H1 (cell line): ENCODE results near the gene PPFIA4. TPM values are rescaled to one million over a fixed set of nuclear protein-coding genes. Genes with fewer than 3 reads are reported as not detected.

ENCODE experiments used
- CTCF ChIA-PET: fragments of 300-600 bp; sonication (Branson Sonifier 250); formaldehyde crosslinking; loops from one replicate; lab custom pipeline; 2021; ENCODE audit not compliant: partially characterized antibody; lab: Charles Lee
- POLR2A ChIA-PET: fragments of 300-600 bp; sonication (Branson Sonifier 250); formaldehyde crosslinking; loops from one replicate; lab custom pipeline; 2021; ENCODE audit warnings: inconsistent platforms; ENCODE audit not compliant: partially characterized antibody; lab: Charles Lee
- DNase-seq, 2 experiments: peaks; one replicate each; pipeline versions ENCODE4 v3.0.0 to v3.0.0-alpha.2; 2010 to 2022; ENCODE audit warnings: low spot score in 2 of 2, low read depth in 1 of 2, mixed read lengths in 1 of 2
- FAIRE-seq: peaks from 2 replicates; lab custom pipeline; 2011; peaks lifted over from hg19 to GRCh38; lab: Jason Lieb, UNC
- H2AFZ ChIP-seq: 2 replicates; pipeline ENCODE4 v1.8.1; 2012; ENCODE audit warnings: low read length, inconsistent platforms
- H2AK5ac ChIP-seq: 2 replicates; pipeline ENCODE4 v1.6.1; 2013; ENCODE audit warnings: low read depth, low read length
- H2BK120ac ChIP-seq: replicated peaks from 2 replicates; pipeline ENCODE3; 2013; ENCODE audit warnings: low read depth, low read length, inconsistent platforms
- H2BK12ac ChIP-seq: 2 replicates; pipeline ENCODE4 v1.6.1; 2013; ENCODE audit warnings: low read depth, low read length
- H2BK15ac ChIP-seq: 2 replicates; pipeline ENCODE4 v1.6.1; 2013; ENCODE audit warnings: low read length
- H2BK20ac ChIP-seq: 2 replicates; pipeline ENCODE4 v1.6.1; 2013; ENCODE audit warnings: low read length
- H2BK5ac ChIP-seq: 2 replicates; pipeline ENCODE4 v1.6.1; 2013; ENCODE audit warnings: low read depth, low read length
- H3K14ac ChIP-seq: 2 replicates; pipeline ENCODE4 v1.6.1; 2013; ENCODE audit warnings: inconsistent platforms; ENCODE audit not compliant: insufficient read length
- H3K18ac ChIP-seq: 2 replicates; pipeline ENCODE4 v1.6.1; 2013; ENCODE audit warnings: low read length; ENCODE audit errors: extremely low read depth
- H3K23ac ChIP-seq: 2 replicates; pipeline ENCODE4 v1.6.1; 2013; ENCODE audit warnings: inconsistent platforms; ENCODE audit not compliant: insufficient read length
- H3K23me2 ChIP-seq: 2 replicates; pipeline ENCODE4 v1.6.1; 2013; ENCODE audit warnings: low read depth, low read length
- H3K27ac ChIP-seq: 2 replicates; pipeline ENCODE4 v1.6.1; 2011; ENCODE audit warnings: low read depth, low read length, inconsistent platforms
- H3K27me3 ChIP-seq, 4 experiments: replicated peaks in 1 of 4; 1 replicate in 1 of 4; 2 replicates in 3 of 4; pipeline versions ENCODE4 v1.6.1 to v1.8.1; 2011 to 2013; ENCODE audit warnings: low read length in 3 of 4, mild to moderate bottlenecking in 3 of 4, inconsistent platforms in 2 of 4, mixed read lengths in 2 of 4, moderate library complexity in 1 of 4; ENCODE audit not compliant: control insufficient read depth in 3 of 4, insufficient read depth in 3 of 4; ENCODE audit errors: extremely low read depth in 1 of 4
- H3K36me3 ChIP-seq, 4 experiments: 2 replicates each; pipeline versions ENCODE4 v1.6.1 to v1.8.1; 2011 to 2013; ENCODE audit warnings: mild to moderate bottlenecking in 4 of 4, low read length in 3 of 4, moderate library complexity in 2 of 4, control low read depth in 1 of 4, inconsistent platforms in 1 of 4; ENCODE audit not compliant: insufficient read depth in 4 of 4, control insufficient read depth in 2 of 4
- H3K4ac ChIP-seq: replicated peaks from 2 replicates; pipeline ENCODE3; 2013; ENCODE audit warnings: low read length, low read depth, mixed read lengths, inconsistent platforms; ENCODE audit not compliant: insufficient read length
- H3K4me1 ChIP-seq, 4 experiments: replicated peaks in 1 of 4; 1 replicate in 1 of 4; 2 replicates in 3 of 4; pipeline versions ENCODE4 v1.6.1 to v1.8.1; 2011 to 2013; ENCODE audit warnings: low read length in 3 of 4, inconsistent platforms in 2 of 4, mixed read lengths in 1 of 4; ENCODE audit not compliant: insufficient read depth in 4 of 4, control insufficient read depth in 3 of 4
- H3K4me2 ChIP-seq, 2 experiments: 2 replicates each; pipeline versions ENCODE4 v1.6.1 to v1.8.1; 2011 to 2013; ENCODE audit warnings: low read depth in 2 of 2, low read length in 2 of 2, control low read depth in 1 of 2, inconsistent platforms in 1 of 2, mild to moderate bottlenecking in 1 of 2; ENCODE audit not compliant: insufficient read depth in 1 of 2
- H3K4me3 ChIP-seq, 4 experiments: fragments of 200-600, 300-600 bp in 1 of 4; sonication (generic), shearing (Covaris generic), sonication (Bioruptor Twin) in 1 of 4; 2 replicates each; pipeline versions ENCODE4 v1.5.1 to v1.8.1; 2011 to 2016; ENCODE audit warnings: low read length in 4 of 4, low read depth in 3 of 4, control low read depth in 2 of 4, inconsistent platforms in 2 of 4, mild to moderate bottlenecking in 2 of 4, mixed read lengths in 1 of 4, moderate library complexity in 1 of 4; ENCODE audit not compliant: insufficient read depth in 2 of 4; ENCODE audit errors: extremely low read depth in 1 of 4
- H3K56ac ChIP-seq: replicated peaks from 2 replicates; pipeline ENCODE3; 2013; ENCODE audit warnings: low read depth, mild to moderate bottlenecking, mixed read lengths, low read length, inconsistent platforms; ENCODE audit not compliant: insufficient read length
- H3K79me1 ChIP-seq: 2 replicates; pipeline ENCODE4 v1.6.1; 2013; ENCODE audit warnings: low read depth, low read length, control low read depth
- H3K79me2 ChIP-seq, 2 experiments: 2 replicates each; pipeline versions ENCODE4 v1.6.1 to v1.8.1; 2012 to 2013; ENCODE audit warnings: low read length in 2 of 2, mild to moderate bottlenecking in 2 of 2, inconsistent platforms in 1 of 2; ENCODE audit not compliant: insufficient read depth in 2 of 2, control insufficient read depth in 1 of 2
- H3K9ac ChIP-seq, 4 experiments: replicated peaks in 1 of 4; 1 replicate in 1 of 4; 2 replicates in 3 of 4; pipeline versions ENCODE4 v1.6.1 to v1.8.1; 2011 to 2013; ENCODE audit warnings: low read depth in 3 of 4, low read length in 3 of 4, control low read depth in 2 of 4, mild to moderate bottlenecking in 2 of 4, moderate library complexity in 2 of 4, inconsistent platforms in 1 of 4; ENCODE audit errors: extremely low read depth in 1 of 4
- H3K9me3 ChIP-seq, 2 experiments: 2 replicates each; pipeline versions ENCODE4 v1.6.1 to v1.8.1; 2012 to 2013; ENCODE audit warnings: mild to moderate bottlenecking in 2 of 2, moderate library complexity in 2 of 2, control low read depth in 1 of 2, inconsistent platforms in 1 of 2, low read depth in 1 of 2, low read length in 1 of 2, mixed read lengths in 1 of 2; ENCODE audit not compliant: insufficient read depth in 2 of 2
- H4K20me1 ChIP-seq, 2 experiments: replicated peaks in 1 of 2; 2 replicates each; pipeline versions ENCODE3 to v1.8.1; 2011 to 2013; ENCODE audit warnings: inconsistent platforms in 2 of 2, low read length in 2 of 2, mild to moderate bottlenecking in 1 of 2; ENCODE audit not compliant: insufficient read depth in 2 of 2, control insufficient read depth in 1 of 2
- H4K5ac ChIP-seq: 2 replicates; pipeline ENCODE4 v1.6.1; 2013; ENCODE audit warnings: low read length, low read depth, mixed read lengths, inconsistent platforms; ENCODE audit not compliant: insufficient read length
- H4K8ac ChIP-seq: 2 replicates; pipeline ENCODE4 v1.8.0; 2013; ENCODE audit warnings: mild to moderate bottlenecking, moderate library complexity, low read length, inconsistent platforms; ENCODE audit not compliant: insufficient read depth; ENCODE audit errors: extremely low read depth
- H4K91ac ChIP-seq: replicated peaks from 2 replicates; pipeline ENCODE3; 2013; ENCODE audit warnings: low read length, mixed read lengths, inconsistent platforms; ENCODE audit not compliant: insufficient read length
- E2F6 ChIP-seq: IDR thresholded peaks from 2 replicates; pipeline ENCODE4 v1.6.1; 2012; ENCODE audit warnings: inconsistent platforms
- RAD21 ChIP-seq, 2 experiments: IDR thresholded peaks in 1 of 2; conservative IDR thresholded peaks in 1 of 2; 2 replicates each; pipeline ENCODE4 v1.6.1; 2011; ENCODE audit warnings: low read depth in 2 of 2, low read length in 2 of 2, improper control_type of control experiment in 1 of 2, inconsistent platforms in 1 of 2, mild to moderate bottlenecking in 1 of 2, moderate library complexity in 1 of 2
- WGBS, 2 experiments: shearing (Covaris generic) in 1 of 2; methylation state at CpG; one replicate each; pipeline versions ENCODE4 v1.1.6 to v1.1.7; 2013 to 2015; ENCODE audit warnings: low lambda C conversion rate in 2 of 2, mixed read lengths in 2 of 2, inconsistent platforms in 1 of 2, low coverage in 1 of 2, missing lambda C conversion rate in 1 of 2; ENCODE audit not compliant: insufficient replicate concordance in 2 of 2, insufficient coverage in 1 of 2, insufficient read length in 1 of 2; ENCODE audit errors: extremely low coverage in 1 of 2, missing lambda C conversion rate in 1 of 2; 5-methylcytosine and 5-hydroxymethylcytosine counted together
- polyA plus RNA-seq, 7 experiments: library from polyadenylated mRNA; depleted of rRNA in 3 of 7; stranded (reverse) in 5 of 7; unstranded in 2 of 7; fragments of >200 nt in 5 of 7; fragments of 200-250 nt in 2 of 7; gene quantifications; 1 replicate in 5 of 7; 2 replicates in 1 of 7; 4 replicates in 1 of 7; pipeline versions ENCODE4 v1.2.1 to v1.2.3, GENCODE V29; 2011 to 2013; ENCODE audit warnings: missing spikeins in 2 of 7, mixed read lengths in 2 of 7
- total RNA-seq: library from RNA; stranded (reverse); fragmentation: NEBNext Ultra II Directional; extraction: Animal tissue kit (Norgen Biotek cat#: 25700); gene quantifications from 2 replicates; pipeline ENCODE4 v1.2.1, GENCODE V29; 2021
- TF ChIP-seq, protein P1 (sequence below), 3 experiments: IDR thresholded peaks; 1 replicate in 2 of 3; 2 replicates in 1 of 3; pipeline versions ENCODE4 v1.5.1 to v1.6.1; 2011; ENCODE audit warnings: low read length in 3 of 3, mild to moderate bottlenecking in 3 of 3, inconsistent platforms in 2 of 3, low read depth in 1 of 3, moderate library complexity in 1 of 3; ENCODE audit not compliant: insufficient read depth in 1 of 3; ENCODE audit errors: control extremely low read depth in 1 of 3

Gene PPFIA4
- total and polyA plus RNA-seq, 2 of the 8 experiments (the other 6 are each of a cell fraction or from before 2014, with no cell fraction given): 9.0 to 9.9 TPM

GRCh38 chr1:203089651-203090045 lies 63.4 kb downstream of the PPFIA4 start:
- DNase-seq: peak in 1 of 2 experiments; percentile 45

More at GRCh38 chr1:203089651-203090045, 63.4 kb downstream of the PPFIA4 start:
- CTCF ChIA-PET: interaction anchor here (0.5 to 16.4 kb wide), 9 partner anchors 8 to 1572 kb away, joined by 3 to 275 read pairs (median 4); partner anchors contain the start of gene ADORA1
- no peak overlapping the region for H3K9ac ChIP-seq
- peaks cover 0 to 3% (median 0%) of the 10 kb centered on the region in 4 experiments; a peak in 1 of 7 replicates for H3K4me1 ChIP-seq
- H3K23me2 ChIP-seq: peaks cover 1% of the 10 kb centered on the region; the same call in 1 of the 2 replicates
- H4K5ac ChIP-seq: no peak overlapping the region
- 0 out of 2 replicates have a peak overlapping the region, but pooled peaks have one; percentile 29 for H2AFZ ChIP-seq
- H3K4ac ChIP-seq: no peak overlapping the region
- no peaks in the 10 kb centered on the region for H3K79me1 ChIP-seq
- no peak overlapping the region for H3K4me3 ChIP-seq
- H2BK20ac ChIP-seq: no peak overlapping the region
- no peak overlapping the region for H3K4me2 ChIP-seq
- POLR2A ChIA-PET: no interaction called here
- WGBS, 2 experiments: 82% methylated on average over 7 of the region's 7 CpGs; no CpG with 5 or more reads in 1 of the 2 experiments
- no peak overlapping the region for H3K18ac ChIP-seq
- H3K36me3 ChIP-seq: no peaks in the 10 kb centered on the region
- no peak overlapping the region for H2BK120ac ChIP-seq
- no peak overlapping the region for H3K23ac ChIP-seq
- H3K14ac ChIP-seq: no peak overlapping the region
- H4K20me1 ChIP-seq: no peaks in the 10 kb centered on the region
- H3K79me2 ChIP-seq: no peaks in the 10 kb centered on the region
- TF ChIP-seq RAD21 (IDR thresholded peaks at IDR 0.05 in 1 of 2, conservative IDR thresholded peaks at IDR 0.05 in 1 of 2; ENCODE audit: low read depth in 2 of 2, low read length in 2 of 2): peak in 1 of 2 experiments; percentile 24; a peak in 1 of 4 replicates
- TF ChIP-seq, protein P1, sequence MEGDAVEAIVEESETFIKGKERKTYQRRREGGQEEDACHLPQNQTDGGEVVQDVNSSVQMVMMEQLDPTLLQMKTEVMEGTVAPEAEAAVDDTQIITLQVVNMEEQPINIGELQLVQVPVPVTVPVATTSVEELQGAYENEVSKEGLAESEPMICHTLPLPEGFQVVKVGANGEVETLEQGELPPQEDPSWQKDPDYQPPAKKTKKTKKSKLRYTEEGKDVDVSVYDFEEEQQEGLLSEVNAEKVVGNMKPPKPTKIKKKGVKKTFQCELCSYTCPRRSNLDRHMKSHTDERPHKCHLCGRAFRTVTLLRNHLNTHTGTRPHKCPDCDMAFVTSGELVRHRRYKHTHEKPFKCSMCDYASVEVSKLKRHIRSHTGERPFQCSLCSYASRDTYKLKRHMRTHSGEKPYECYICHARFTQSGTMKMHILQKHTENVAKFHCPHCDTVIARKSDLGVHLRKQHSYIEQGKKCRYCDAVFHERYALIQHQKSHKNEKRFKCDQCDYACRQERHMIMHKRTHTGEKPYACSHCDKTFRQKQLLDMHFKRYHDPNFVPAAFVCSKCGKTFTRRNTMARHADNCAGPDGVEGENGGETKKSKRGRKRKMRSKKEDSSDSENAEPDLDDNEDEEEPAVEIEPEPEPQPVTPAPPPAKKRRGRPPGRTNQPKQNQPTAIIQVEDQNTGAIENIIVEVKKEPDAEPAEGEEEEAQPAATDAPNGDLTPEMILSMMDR (IDR thresholded peaks at IDR 0.05; ENCODE audit: control extremely low read depth in 1 of 3, insufficient read depth in 1 of 3, low read depth in 1 of 3, low read length in 3 of 3): peak; percentile 16 to 27 (median 25)
- no peak for TF ChIP-seq E2F6
- TF ChIP-seq, all 59 proteins: peak for 2
- Histone ChIP-seq H3K56ac (no peak overlapping the region), H4K8ac (no peak overlapping the region), H4K91ac (no peak overlapping the region), H2BK5ac (no peak overlapping the region), H2AK5ac (no peak overlapping the region), H3K27ac (no peak overlapping the region), H2BK12ac (no peak overlapping the region), H3K27me3 (0 out of 7 replicates have a peak, but pooled peaks cover 0 to 2% (median 0%) of the 10 kb centered on the region in 4 experiments), H3K9me3 (peaks cover 0 to 5% of the 10 kb centered on the region in 2 experiments; a peak in 1 of 4 replicates), H2BK15ac (no peak overlapping the region)
- no peak for FAIRE-seq
